ENCODE results near the gene NSF.
"Not testable (repeated sequence)": the region's sequence is repeated elsewhere in the genome, so short reads cannot be mapped to it uniquely, and the experiment has no call there.

NSF gene

GRCh38 chr17:46777943-46778915 is 187.8 kb downstream of the NSF start:
- DNase-seq: no peak

GRCh38 chr17:46780003-46780373 is 189.5 kb downstream of the NSF start:
- DNase-seq: no peak

- DNase-seq: peak; percentile 34
Measured at GRCh38 chr17:46782250-46782953, 191.9 kb downstream of the NSF start.

- no peak for DNase-seq
Measured at GRCh38 chr17:46783031-46783593, 192.6 kb downstream of the NSF start.

GRCh38 chr17:46785696-46786095 is 195.2 kb downstream of the NSF start:
- DNase-seq: no peak

GRCh38 chr17:46787478-46787877 is 197.0 kb downstream of the NSF start:
- no peak for DNase-seq

- no peak for DNase-seq
Measured at GRCh38 chr17:46788300-46788699, 197.8 kb downstream of the NSF start.

- DNase-seq: no peak
Measured at GRCh38 chr17:46788796-46789195, 198.3 kb downstream of the NSF start.

- DNase-seq: no peak
Measured at GRCh38 chr17:46789610-46790009, 199.1 kb downstream of the NSF start.

GRCh38 chr17:46790216-46790615 is 199.7 kb downstream of the NSF start:
- no peak for DNase-seq

GRCh38 chr17:46791531-46791930 is 201.1 kb downstream of the NSF start:
- no peak for DNase-seq

- no peak for DNase-seq
Measured at GRCh38 chr17:46792071-46792470, 201.6 kb downstream of the NSF start.

- not testable (repeated sequence) for DNase-seq
Measured at GRCh38 chr17:46793023-46793422, 202.6 kb downstream of the NSF start.

- DNase-seq: no peak
Measured at GRCh38 chr17:46793541-46793940, 203.1 kb downstream of the NSF start.

GRCh38 chr17:46794318-46794717 is 203.8 kb downstream of the NSF start:
- no peak for DNase-seq

- no peak for DNase-seq
Measured at GRCh38 chr17:46795379-46795952, 205.0 kb downstream of the NSF start.

- no peak for DNase-seq
Measured at GRCh38 chr17:46796084-46796483, 205.6 kb downstream of the NSF start.

- no peak for DNase-seq
Measured at GRCh38 chr17:46796524-46796923, 206.1 kb downstream of the NSF start.

- no peak for DNase-seq
Measured at GRCh38 chr17:46796956-46797530, 206.6 kb downstream of the NSF start.

GRCh38 chr17:46800573-46800972 is 210.1 kb downstream of the NSF start:
- no peak for DNase-seq

- no peak for DNase-seq
Measured at GRCh38 chr17:46802800-46803199, 212.3 kb downstream of the NSF start.

GRCh38 chr17:46803544-46803943 is 213.1 kb downstream of the NSF start:
- no peak for DNase-seq

- DNase-seq: no peak
Measured at GRCh38 chr17:46805771-46806170, 215.3 kb downstream of the NSF start.
